ENCODE results near the gene BBS2.

GRCh38 chr16:56506941-56507340 lies 12.9 kb downstream of the BBS2 start:
- TF ChIP-seq CTCF (IDR thresholded peaks at IDR 0.05; ENCODE audit: poor library complexity, severe bottlenecking), result no peak
- TF ChIP-seq SMC3 (conservative IDR thresholded peaks at IDR 0.05; ENCODE audit: poor library complexity), result no peak
- TF ChIP-seq REST (IDR thresholded peaks at IDR 0.05; ENCODE audit: borderline replicate concordance), result no peak
- TF ChIP-seq POLR2AphosphoS5 (IDR thresholded peaks at IDR 0.05), result no peak
- no peak for TF ChIP-seq EP300 (conservative IDR thresholded peaks at IDR 0.05; ENCODE audit: poor library complexity, severe bottlenecking)
- no peak for TF ChIP-seq RAD21 (conservative IDR thresholded peaks at IDR 0.05)
